OCI-LY3 (cell line): ENCODE data around the gene AGAP1.

Source experiments
- EZH2phosphoT487 ChIP-seq: fragments of 200-600 bp; shearing (Covaris generic); IDR thresholded peaks from 2 replicates; pipeline ENCODE4 v1.6.1; 2018; ENCODE audit warnings: antibody characterized with exemption, mixed run types, low read depth
- TF ChIP-seq, protein P1 (sequence below): fragments of 200-600, 300-600 bp; sonication (generic); IDR thresholded peaks from 2 replicates; pipeline ENCODE4 v1.5.1; 2014; ENCODE audit warnings: antibody characterized with exemption, low read length, low read depth

GRCh38 chr2:236022128-236022527 lies 528.3 kb downstream of the AGAP1 start:
- TF ChIP-seq, protein P1, sequence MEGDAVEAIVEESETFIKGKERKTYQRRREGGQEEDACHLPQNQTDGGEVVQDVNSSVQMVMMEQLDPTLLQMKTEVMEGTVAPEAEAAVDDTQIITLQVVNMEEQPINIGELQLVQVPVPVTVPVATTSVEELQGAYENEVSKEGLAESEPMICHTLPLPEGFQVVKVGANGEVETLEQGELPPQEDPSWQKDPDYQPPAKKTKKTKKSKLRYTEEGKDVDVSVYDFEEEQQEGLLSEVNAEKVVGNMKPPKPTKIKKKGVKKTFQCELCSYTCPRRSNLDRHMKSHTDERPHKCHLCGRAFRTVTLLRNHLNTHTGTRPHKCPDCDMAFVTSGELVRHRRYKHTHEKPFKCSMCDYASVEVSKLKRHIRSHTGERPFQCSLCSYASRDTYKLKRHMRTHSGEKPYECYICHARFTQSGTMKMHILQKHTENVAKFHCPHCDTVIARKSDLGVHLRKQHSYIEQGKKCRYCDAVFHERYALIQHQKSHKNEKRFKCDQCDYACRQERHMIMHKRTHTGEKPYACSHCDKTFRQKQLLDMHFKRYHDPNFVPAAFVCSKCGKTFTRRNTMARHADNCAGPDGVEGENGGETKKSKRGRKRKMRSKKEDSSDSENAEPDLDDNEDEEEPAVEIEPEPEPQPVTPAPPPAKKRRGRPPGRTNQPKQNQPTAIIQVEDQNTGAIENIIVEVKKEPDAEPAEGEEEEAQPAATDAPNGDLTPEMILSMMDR: no peak
- no peak for TF ChIP-seq EZH2phosphoT487
